Retinal pigment epithelial cell (primary cell): ENCODE data around the gene FOXD1.
"Not testable (repeated sequence)": the region's sequence is repeated elsewhere in the genome, so short reads cannot be mapped to it uniquely, and the experiment has no call there.

Experiments used
- DNase-seq: peaks from one replicate; pipeline ENCODE4 v3.0.0-alpha.2; 2010; ENCODE audit warnings: low read depth
- H3K4me3 ChIP-seq: 2 replicates; pipeline ENCODE4 v1.5.1; 2011; ENCODE audit warnings: mild to moderate bottlenecking, low read length, control low read depth, moderate library complexity
- CTCF ChIP-seq: conservative IDR thresholded peaks from 2 replicates; pipeline ENCODE4 v1.5.1; 2011; ENCODE audit warnings: low read depth, low read length, control low read depth, inconsistent platforms

FOXD1 gene

GRCh38 chr5:73415171-73415570, 33.4 kb downstream of the FOXD1 start:
- no peak overlapping the region for H3K4me3 ChIP-seq
- no peak for TF ChIP-seq CTCF
- no peak for DNase-seq

GRCh38 chr5:73412597-73412988, 36.0 kb downstream of the FOXD1 start:
- no peak overlapping the region for H3K4me3 ChIP-seq
- DNase-seq = no peak
- no peak for TF ChIP-seq CTCF

- no peak for TF ChIP-seq CTCF
- H3K4me3 ChIP-seq = no peak overlapping the region
- no peak for DNase-seq
Observed at GRCh38 chr5:73411936-73412596, 36.5 kb downstream of the FOXD1 start.

- not testable (repeated sequence) for DNase-seq, H3K4me3 ChIP-seq
Observed at GRCh38 chr5:73409927-73410326, 38.6 kb downstream of the FOXD1 start.

- no peak for DNase-seq
- no peak overlapping the region for H3K4me3 ChIP-seq
- no peak for TF ChIP-seq CTCF
Observed at GRCh38 chr5:73405691-73406090, 42.9 kb downstream of the FOXD1 start.

GRCh38 chr5:73399775-73400174, 48.8 kb downstream of the FOXD1 start:
- TF ChIP-seq CTCF = no peak
- no peak overlapping the region for H3K4me3 ChIP-seq
- no peak for DNase-seq
